GM06990 (cell line): ENCODE data around the gene OGN.

Experiments
- DNase-seq: peaks from one replicate; pipeline ENCODE4 v3.0.0-alpha.2; 2011; ENCODE audit not compliant: insufficient read length; ENCODE audit errors: extremely low read depth
- H3K27me3 ChIP-seq: replicated peaks from 2 replicates; pipeline ENCODE4 v1.6.0; 2011; ENCODE audit warnings: low read length; ENCODE audit not compliant: control insufficient read depth, insufficient read depth
- H3K36me3 ChIP-seq: 2 replicates; pipeline ENCODE4 v1.5.1; 2011; ENCODE audit warnings: low read length; ENCODE audit not compliant: control insufficient read depth, insufficient read depth
- H3K4me3 ChIP-seq: replicated peaks from 2 replicates; pipeline ENCODE4 v1.5.1; 2011; ENCODE audit warnings: low read depth, mild to moderate bottlenecking, control low read depth, low read length
- TF ChIP-seq, protein P1 (sequence below): IDR thresholded peaks from 2 replicates; pipeline ENCODE4 v1.5.1; 2011; ENCODE audit warnings: low read length, control low read depth, mild to moderate bottlenecking, inconsistent platforms; ENCODE audit not compliant: insufficient read depth, poor library complexity, severe bottlenecking

OGN gene, protein sequence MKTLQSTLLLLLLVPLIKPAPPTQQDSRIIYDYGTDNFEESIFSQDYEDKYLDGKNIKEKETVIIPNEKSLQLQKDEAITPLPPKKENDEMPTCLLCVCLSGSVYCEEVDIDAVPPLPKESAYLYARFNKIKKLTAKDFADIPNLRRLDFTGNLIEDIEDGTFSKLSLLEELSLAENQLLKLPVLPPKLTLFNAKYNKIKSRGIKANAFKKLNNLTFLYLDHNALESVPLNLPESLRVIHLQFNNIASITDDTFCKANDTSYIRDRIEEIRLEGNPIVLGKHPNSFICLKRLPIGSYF

DNA sequence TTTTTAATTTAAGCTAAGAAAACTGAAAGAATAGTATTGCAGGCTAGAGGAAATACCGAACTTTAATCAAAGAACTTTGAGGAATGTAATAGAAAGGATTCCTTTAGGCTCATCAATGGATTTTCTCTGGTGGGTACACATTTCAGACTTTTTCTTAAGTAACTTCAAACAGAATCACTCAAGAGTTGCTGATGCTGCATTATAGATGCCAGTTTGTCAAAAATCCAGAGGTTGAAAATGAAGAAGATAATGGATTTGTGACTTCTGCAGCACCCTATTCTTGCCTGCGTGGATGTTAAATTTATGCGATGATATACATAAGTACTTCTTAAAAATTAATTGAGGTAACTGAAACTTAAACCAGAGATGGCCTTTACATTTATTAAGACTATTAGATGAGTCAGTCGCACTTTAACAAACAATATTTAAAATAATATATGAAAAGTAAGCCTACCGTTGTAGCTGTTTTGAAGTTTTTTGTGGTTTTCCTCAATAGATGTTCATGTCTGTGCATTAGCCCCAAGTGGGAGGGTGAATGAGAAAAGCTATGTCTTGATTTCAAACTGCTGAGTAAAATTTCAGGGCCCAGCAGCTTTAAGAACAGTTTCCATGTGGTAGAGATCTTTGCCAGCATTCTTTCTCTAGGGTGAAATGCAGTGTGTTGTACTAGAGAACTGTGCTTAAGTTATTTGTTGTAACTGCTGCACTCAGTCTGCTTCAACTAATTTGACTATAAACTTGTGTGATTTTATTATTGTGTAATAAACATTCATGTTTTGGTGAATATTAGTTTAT is at the start of gene OGN:
Gene OGN, minus strand, starts transcription at position 537 of the 795 bp plus-strand sequence. CDS start 1,171 bp downstream, outside the sequence.
- no peak for DNase-seq
- Histone ChIP-seq H3K27me3 (no peaks in the 10 kb centered on the region), H3K36me3 (no peaks in the 10 kb centered on the region), H3K4me3 (no peak within 1 kb of the TSS)
- TF ChIP-seq, protein P1, sequence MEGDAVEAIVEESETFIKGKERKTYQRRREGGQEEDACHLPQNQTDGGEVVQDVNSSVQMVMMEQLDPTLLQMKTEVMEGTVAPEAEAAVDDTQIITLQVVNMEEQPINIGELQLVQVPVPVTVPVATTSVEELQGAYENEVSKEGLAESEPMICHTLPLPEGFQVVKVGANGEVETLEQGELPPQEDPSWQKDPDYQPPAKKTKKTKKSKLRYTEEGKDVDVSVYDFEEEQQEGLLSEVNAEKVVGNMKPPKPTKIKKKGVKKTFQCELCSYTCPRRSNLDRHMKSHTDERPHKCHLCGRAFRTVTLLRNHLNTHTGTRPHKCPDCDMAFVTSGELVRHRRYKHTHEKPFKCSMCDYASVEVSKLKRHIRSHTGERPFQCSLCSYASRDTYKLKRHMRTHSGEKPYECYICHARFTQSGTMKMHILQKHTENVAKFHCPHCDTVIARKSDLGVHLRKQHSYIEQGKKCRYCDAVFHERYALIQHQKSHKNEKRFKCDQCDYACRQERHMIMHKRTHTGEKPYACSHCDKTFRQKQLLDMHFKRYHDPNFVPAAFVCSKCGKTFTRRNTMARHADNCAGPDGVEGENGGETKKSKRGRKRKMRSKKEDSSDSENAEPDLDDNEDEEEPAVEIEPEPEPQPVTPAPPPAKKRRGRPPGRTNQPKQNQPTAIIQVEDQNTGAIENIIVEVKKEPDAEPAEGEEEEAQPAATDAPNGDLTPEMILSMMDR, result no peak

DNA sequence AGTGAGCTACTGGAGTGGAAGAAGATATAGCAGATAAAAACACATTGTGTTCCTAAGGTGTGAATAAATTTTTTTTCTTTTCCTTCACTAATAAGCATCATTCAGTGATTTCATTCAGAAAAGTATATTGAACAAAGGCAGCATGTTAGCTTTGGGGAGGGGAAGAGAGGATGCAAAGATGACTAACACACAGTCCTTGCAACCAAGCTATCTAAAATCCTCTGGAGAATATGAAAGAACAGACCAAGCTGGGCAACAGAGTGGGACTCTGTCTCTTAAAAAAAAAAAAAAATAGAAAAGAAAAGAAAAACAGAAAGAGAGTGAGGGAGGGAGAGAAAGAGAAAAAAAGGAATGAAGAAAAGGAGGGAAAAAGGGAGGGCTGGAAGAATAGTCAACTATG is 42.2 kb upstream of the OGN start:
- TF ChIP-seq, protein P1, result no peak
- Histone ChIP-seq H3K4me3 (no peak overlapping the region), H3K36me3 (no peaks in the 10 kb centered on the region), H3K27me3 (no peaks in the 10 kb centered on the region)
- no peak for DNase-seq

DNA sequence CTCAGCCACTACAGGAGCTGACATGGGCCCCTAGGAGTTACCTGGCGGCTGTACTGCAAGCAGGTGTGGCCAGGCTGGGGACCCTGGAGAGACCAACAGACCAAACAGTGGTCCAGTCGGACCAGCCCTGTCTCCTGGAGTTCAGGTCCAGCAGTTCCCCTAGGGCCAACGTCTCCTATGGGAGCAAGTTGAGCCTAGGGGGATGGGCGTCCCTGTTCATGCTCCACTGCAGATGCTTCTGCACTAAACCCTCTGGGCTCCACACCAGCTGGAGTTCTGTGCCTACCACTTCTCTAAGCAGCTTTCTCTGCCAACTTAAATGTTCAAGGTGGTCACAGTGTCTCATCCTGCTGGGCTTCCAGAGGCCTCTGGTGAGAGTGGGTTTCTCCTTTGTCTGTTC is 40.5 kb upstream of the OGN start:
- Histone ChIP-seq H3K4me3 (no peak overlapping the region), H3K36me3 (no peaks in the 10 kb centered on the region), H3K27me3 (no peaks in the 10 kb centered on the region)
- no peak for DNase-seq
- TF ChIP-seq, protein P1, result no peak

DNA sequence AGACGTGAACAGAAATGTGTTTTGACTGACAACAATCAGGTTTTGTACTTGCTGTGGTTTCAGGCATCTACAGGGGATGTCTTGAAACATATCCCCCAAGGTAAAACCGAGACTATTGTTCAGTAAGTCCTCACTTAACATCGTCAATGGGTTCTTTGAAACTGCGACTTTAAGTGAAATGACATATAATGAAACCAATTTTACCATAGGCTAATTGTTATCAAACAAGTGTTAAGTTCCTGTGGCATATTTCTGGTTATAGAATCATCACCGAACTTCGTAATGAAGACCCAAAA is 36.3 kb upstream of the OGN start:
- peak; percentile 58 for DNase-seq
- Histone ChIP-seq H3K36me3 (no peaks in the 10 kb centered on the region), H3K4me3 (no peak overlapping the region), H3K27me3 (no peaks in the 10 kb centered on the region)
- TF ChIP-seq, protein P1, result no peak

DNA sequence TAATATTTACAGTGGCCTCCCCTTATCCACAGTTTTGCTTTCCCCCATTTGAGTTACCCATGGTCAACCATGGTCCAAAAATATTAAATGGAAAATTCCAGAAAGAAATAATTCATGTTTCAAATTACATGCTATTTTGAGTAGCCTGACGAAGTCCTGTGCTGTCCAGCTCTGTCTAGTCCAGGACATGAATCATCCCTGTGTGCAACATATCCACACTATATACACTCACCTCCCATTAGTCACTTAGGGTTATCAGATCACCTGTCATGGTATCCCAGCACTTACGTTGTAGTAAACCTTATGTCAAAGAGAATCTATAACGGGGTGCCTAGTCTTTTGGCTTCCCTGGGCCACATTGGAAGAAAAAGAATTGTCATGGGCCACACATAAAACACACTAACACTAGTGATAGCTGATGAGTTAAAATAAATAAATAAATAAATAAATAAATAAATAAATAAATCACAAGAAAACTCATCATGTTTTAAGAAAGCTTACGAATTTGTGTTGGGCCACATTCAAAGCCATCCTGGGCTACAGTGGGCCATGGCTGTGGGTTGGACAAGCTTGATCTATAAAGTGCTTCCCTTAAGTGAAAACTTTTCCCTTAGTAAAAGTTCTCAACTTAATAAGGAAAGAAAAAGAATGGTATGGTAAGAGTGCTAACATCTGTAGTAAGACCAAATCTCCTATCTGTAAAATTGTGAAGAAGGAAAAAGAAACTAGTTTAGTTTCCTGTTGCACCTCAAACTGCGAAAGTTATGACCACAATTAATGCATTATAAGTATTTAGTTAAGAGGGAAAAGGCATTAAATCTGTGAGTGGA is 35.8 kb upstream of the OGN start:
- TF ChIP-seq, protein P1, result no peak
- no peaks in the 10 kb centered on the region for H3K27me3 ChIP-seq
- DNase-seq, result no peak
- no peaks in the 10 kb centered on the region for H3K36me3 ChIP-seq
- H3K4me3 ChIP-seq, result no peak overlapping the region
